EL (cell line): ENCODE measurements around the gene HABP4.
"Not testable (repeated sequence)": the region's sequence is repeated elsewhere in the genome, so short reads cannot be mapped to it uniquely, and the experiment has no call there.

Source experiments
- DNase-seq: peaks from one replicate; pipeline ENCODE4 v3.0.0-alpha.2; 2016

Gene HABP4

GRCh38 chr9:96499257-96499656, 49.3 kb downstream of the HABP4 start:
- DNase-seq, result no peak

- DNase-seq, result peak; percentile 17
Observed at GRCh38 chr9:96500696-96501632, 51.0 kb downstream of the HABP4 start.

GRCh38 chr9:96501633-96502538, 51.9 kb downstream of the HABP4 start:
- no peak for DNase-seq

- no peak for DNase-seq
Observed at GRCh38 chr9:96502539-96503373, 52.8 kb downstream of the HABP4 start.

GRCh38 chr9:96503374-96503748, 53.4 kb downstream of the HABP4 start:
- not testable (repeated sequence) for DNase-seq

- no peak for DNase-seq
Observed at GRCh38 chr9:96503918-96504317, 53.9 kb downstream of the HABP4 start.

- no peak for DNase-seq
Observed at GRCh38 chr9:96505316-96505991, 55.5 kb downstream of the HABP4 start.

- no peak for DNase-seq
Observed at GRCh38 chr9:96508227-96508940, 58.4 kb downstream of the HABP4 start.

- no peak for DNase-seq
Observed at GRCh38 chr9:96509026-96509425, 59.1 kb downstream of the HABP4 start.

- no peak for DNase-seq
Observed at GRCh38 chr9:96509848-96510247, 59.9 kb downstream of the HABP4 start.

- DNase-seq, result no peak
Observed at GRCh38 chr9:96510258-96510657, 60.3 kb downstream of the HABP4 start.

GRCh38 chr9:96512240-96512639, 62.3 kb downstream of the HABP4 start:
- no peak for DNase-seq

GRCh38 chr9:96513622-96514021, 63.7 kb downstream of the HABP4 start:
- DNase-seq, result peak; percentile 35

- DNase-seq, result peak; percentile 52
Observed at GRCh38 chr9:96514108-96514799, 64.3 kb downstream of the HABP4 start.

- no peak for DNase-seq
Observed at GRCh38 chr9:96514800-96515158, 64.8 kb downstream of the HABP4 start.

GRCh38 chr9:96515621-96516470, 65.9 kb downstream of the HABP4 start:
- DNase-seq, result peak; percentile 36

- DNase-seq, result no peak
Observed at GRCh38 chr9:96519095-96519494, 69.1 kb downstream of the HABP4 start.

GRCh38 chr9:96519787-96520186, 69.8 kb downstream of the HABP4 start:
- DNase-seq, result no peak

- no peak for DNase-seq
Observed at GRCh38 chr9:96522366-96522765, 72.4 kb downstream of the HABP4 start.

- no peak for DNase-seq
Observed at GRCh38 chr9:96523374-96523773, 73.4 kb downstream of the HABP4 start.
